ENCODE measurements around the gene HBEGF. TPM values are rescaled to one million over a fixed set of nuclear protein-coding genes. Genes with fewer than 3 reads are reported as not detected.

The HBEGF gene
- total RNA-seq, 1 experiment from 2014 or later = 2.4 TPM

DNA sequence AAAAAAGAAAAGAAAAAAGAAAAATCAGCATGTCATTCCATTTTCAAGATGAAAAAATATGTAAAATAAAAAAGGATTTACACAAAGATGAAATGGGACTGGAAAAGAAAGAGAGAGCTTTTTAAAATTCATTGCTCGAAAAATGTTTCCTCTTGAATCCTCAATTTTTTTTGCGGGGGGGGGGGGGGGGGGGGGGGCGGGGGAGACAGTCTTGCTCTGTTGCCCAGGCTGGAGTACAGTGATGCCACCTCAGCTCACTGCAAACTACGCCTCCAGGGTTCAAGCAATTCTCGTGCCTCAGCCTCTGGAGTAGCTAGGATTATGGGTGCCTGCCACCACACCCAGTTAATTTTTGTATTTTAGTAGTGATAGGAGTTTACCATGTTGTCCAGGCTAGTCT, 60.0 kb downstream of the HBEGF start:
- Histone ChIP-seq H3K79me1 (ENCODE audit: insufficient read depth, low read depth, low read length, poor library complexity, severe bottlenecking) (no peaks in the 10 kb centered on the region), H3K56ac (ENCODE audit: insufficient read length, low read depth, low read length) (no peak overlapping the region), H2AK5ac (ENCODE audit: insufficient read length, low read length) (no peak overlapping the region), H4K20me1 (ENCODE audit: control insufficient read depth, insufficient read depth, insufficient read length) (no peaks in the 10 kb centered on the region), H3T11ph (ENCODE audit: low read length) (no peak overlapping the region), H2BK20ac (ENCODE audit: low read depth, low read length, poor library complexity, severe bottlenecking) (no peak overlapping the region), H3K4ac (ENCODE audit: low read depth, low read length) (no peak overlapping the region), H3K14ac (ENCODE audit: insufficient read depth, low read length) (no peak overlapping the region), H2BK12ac (ENCODE audit: insufficient read length, low read depth, low read length) (no peak overlapping the region), H2BK15ac (ENCODE audit: low read depth, low read length) (no peak overlapping the region), H2BK120ac (ENCODE audit: low read depth, low read length, poor library complexity, severe bottlenecking) (no peak overlapping the region), H3K27me3 (ENCODE audit: insufficient read depth, low read length) (no peaks in the 10 kb centered on the region), H3K18ac (ENCODE audit: insufficient read length, low read depth, low read length) (no peak overlapping the region), H3K4me2 (ENCODE audit: insufficient read depth, insufficient read length, low read length) (no peak overlapping the region), H2AFZ (ENCODE audit: low read length) (no peak overlapping the region), H3K23me2 (ENCODE audit: insufficient read length, low read depth, low read length, poor library complexity, severe bottlenecking) (no peaks in the 10 kb centered on the region), H3K4me1 (ENCODE audit: insufficient read depth, low read length) (no peaks in the 10 kb centered on the region), H4K5ac (ENCODE audit: insufficient read length, low read depth, low read length) (no peak overlapping the region), H3K9ac (ENCODE audit: extremely low read depth, insufficient read length, low read length) (no peak overlapping the region), H4K91ac (ENCODE audit: insufficient read length, low read depth, low read length) (no peak overlapping the region), H4K8ac (replicated peaks; ENCODE audit: insufficient read length, low read depth, low read length) (no peak overlapping the region), H3K9me3 (ENCODE audit: control insufficient read depth, low read depth, low read length) (no peaks in the 10 kb centered on the region), H3K79me2 (ENCODE audit: insufficient read depth, low read length) (peaks cover 2% of the 10 kb centered on the region; the same call in 1 of the 2 replicates), H3K23ac (ENCODE audit: insufficient read length, low read depth, low read length) (no peak overlapping the region), H3K27ac (ENCODE audit: insufficient read length, low read depth, low read length) (no peak overlapping the region), H2BK5ac (ENCODE audit: insufficient read length, low read length) (no peak overlapping the region)
- Mint-ChIP-seq H3K9me3 (no peaks in the 10 kb centered on the region), H3K4me1 (no peaks in the 10 kb centered on the region), H3K36me3 (ENCODE audit: insufficient read depth in 1 of 3, low read depth in 3 of 3) (no peaks in the 10 kb centered on the region), H3K27me3 (ENCODE audit: low read depth) (no peaks in the 10 kb centered on the region), H3K27ac (no peak overlapping the region), H3K4me3 (no peak overlapping the region)
- WGBS (ENCODE audit: extremely low coverage, insufficient read length, low lambda C conversion rate) = no CpG with 5 or more reads among the region's 5 CpGs
- TF ChIP-seq, protein P1, sequence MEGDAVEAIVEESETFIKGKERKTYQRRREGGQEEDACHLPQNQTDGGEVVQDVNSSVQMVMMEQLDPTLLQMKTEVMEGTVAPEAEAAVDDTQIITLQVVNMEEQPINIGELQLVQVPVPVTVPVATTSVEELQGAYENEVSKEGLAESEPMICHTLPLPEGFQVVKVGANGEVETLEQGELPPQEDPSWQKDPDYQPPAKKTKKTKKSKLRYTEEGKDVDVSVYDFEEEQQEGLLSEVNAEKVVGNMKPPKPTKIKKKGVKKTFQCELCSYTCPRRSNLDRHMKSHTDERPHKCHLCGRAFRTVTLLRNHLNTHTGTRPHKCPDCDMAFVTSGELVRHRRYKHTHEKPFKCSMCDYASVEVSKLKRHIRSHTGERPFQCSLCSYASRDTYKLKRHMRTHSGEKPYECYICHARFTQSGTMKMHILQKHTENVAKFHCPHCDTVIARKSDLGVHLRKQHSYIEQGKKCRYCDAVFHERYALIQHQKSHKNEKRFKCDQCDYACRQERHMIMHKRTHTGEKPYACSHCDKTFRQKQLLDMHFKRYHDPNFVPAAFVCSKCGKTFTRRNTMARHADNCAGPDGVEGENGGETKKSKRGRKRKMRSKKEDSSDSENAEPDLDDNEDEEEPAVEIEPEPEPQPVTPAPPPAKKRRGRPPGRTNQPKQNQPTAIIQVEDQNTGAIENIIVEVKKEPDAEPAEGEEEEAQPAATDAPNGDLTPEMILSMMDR (conservative IDR thresholded peaks at IDR 0.05) = no peak
- DNase-seq = no peak

Data from H9 (cell line).